Stimulated activated CD4-positive, alpha-beta T cell treated with anti-CD3 and anti-CD28 coated beads, Interleukin-2, amount 100 ng/mL, for 24 hours (primary cell): Measurements from ENCODE around the gene CNIH2.

Source experiments
- DNase-seq, 2 donors: peaks; one replicate each; pipeline ENCODE4 v3.0.0-alpha.2; 2020

CNIH2 gene

DNA sequence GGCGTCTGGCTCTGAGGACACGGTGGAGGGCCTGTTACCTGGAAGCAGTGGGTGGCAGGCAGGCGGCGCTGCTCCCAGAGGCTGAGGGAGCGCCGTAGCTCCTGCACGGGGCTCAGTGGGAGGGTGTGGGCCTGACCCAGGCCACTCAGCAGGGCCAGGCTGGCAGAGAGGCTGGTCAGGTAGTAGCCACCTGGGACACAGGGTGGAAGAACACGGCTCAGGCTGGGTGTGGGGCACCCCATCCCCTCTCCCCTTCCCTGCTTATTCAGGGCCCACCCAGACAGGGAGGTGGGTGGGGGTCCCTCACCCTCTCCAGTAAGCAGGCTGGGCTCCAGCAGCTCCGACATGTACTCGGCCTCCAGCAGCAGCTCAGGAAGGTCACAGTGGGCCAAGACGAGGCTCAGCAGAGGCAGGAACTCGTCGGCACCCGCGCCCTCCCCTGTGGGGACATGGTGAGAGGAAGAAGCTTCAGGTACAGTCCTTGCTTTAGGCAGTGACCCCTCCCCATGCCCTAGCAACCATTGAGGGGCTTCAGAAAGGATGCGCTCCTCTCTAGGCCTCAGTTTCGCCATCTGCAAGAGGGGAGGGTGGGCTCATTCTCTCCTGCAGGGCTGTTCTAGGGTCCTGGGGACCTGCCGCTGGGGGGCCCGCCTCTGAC lies 55.4 kb downstream of the CNIH2 start:
- no peak for DNase-seq
